ENCODE data around the gene GANAB. TPM values are rescaled to one million over a fixed set of nuclear protein-coding genes. Genes with fewer than 3 reads are reported as not detected.
A peak's percentile ranks its signal among the peaks of the same experiment; 100 is the strongest.

The GANAB gene
- total and polyA plus RNA-seq, 2 of the 13 experiments (the other 11 are each of a cell fraction or from before 2014, with no cell fraction given), result 99.5 to 234 TPM

DNA sequence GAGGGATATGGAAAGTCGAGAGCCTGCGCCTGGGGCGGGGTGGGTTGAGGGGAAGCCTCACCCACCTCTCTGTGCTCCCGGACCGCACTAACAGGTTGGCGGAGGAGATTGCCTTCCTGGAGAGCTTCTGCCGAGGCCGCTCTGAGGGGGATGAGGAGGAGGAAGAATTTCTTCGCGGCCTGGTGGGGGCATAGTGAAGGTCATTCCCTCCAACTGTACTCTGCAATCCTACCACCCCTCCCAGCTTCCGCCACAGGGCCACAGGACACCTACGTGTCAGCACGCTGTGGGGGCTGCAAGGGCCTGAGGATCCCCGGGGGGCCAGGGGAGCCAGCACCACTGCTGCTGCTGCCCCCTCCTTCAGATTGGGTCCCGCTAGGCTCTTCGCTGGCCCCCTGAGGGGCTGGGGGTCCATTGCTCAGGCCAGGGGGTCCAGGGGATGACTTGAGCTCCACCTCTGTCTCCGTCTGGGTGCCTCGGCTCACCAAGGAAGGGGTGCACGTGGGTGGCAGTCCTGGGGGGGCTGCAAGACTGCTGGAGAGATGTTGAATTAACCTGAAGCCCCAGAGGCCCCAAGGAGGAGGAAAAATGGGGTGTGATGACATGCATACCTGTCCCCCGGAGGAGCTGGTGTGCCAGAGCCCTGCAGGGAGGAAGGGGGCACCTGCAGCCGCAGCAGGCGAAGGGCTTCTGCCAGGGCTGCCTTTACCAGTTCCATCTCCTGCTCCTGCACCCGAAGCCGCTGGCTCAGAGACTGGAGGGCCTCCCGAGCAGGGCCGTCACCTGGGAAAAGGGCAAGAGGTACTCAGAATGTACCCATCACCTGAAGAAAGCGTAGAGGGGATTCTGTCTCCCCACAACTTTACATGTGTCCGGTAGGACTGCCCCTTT, 35.4 kb downstream of the GANAB start (continued):
- TF ChIP-seq ZFP91 (CRISPR knock-in tag; IDR thresholded peaks at IDR 0.05; ENCODE audit: borderline replicate concordance) (0 out of 2 replicates have a peak, but pooled peaks have one; percentile 13), NR2F2 (IDR thresholded peaks at IDR 0.05; ENCODE audit: borderline replicate concordance, low read depth) (no peak), ZBTB38 (CRISPR knock-in tag; IDR thresholded peaks at IDR 0.05) (0 out of 2 replicates have a peak, but pooled peaks have one; percentile 32), TCF12 (IDR thresholded peaks at IDR 0.05) (no peak), TCF12 (CRISPR knock-in tag; IDR thresholded peaks at IDR 0.05) (0 out of 2 replicates have a peak, but pooled peaks have one; percentile 22), KDM4B (CRISPR knock-in tag; IDR thresholded peaks at IDR 0.05) (no peak), ZBTB33 (CRISPR knock-in tag; IDR thresholded peaks at IDR 0.05) (peak; percentile 90)

GRCh38 chr11:62610403-62610802, 36.0 kb downstream of the GANAB start:
- no peaks in the 10 kb centered on the region for H3K9me3 ChIP-seq (ENCODE audit: low read length)
- 89% methylated on average over 4 of the region's 6 CpGs for WGBS (ENCODE audit: low lambda C conversion rate)
- H4K20me1 ChIP-seq (ENCODE audit: insufficient read depth, low read length), result no peaks in the 10 kb centered on the region
- in situ Hi-C loops (cut with HindIII; ENCODE audit: extremely low pct_ligation_motif_present, low pct_unique_long_range_greater_than_20kb), result no loop called here
- FAIRE-seq, result no peak
- TF ChIP-seq NONO (IDR thresholded peaks at IDR 0.05) (no peak), NONO (CRISPR knock-in tag; conservative IDR thresholded peaks at IDR 0.05) (no peak), ZMYM3 (CRISPR knock-in tag; IDR thresholded peaks at IDR 0.05) (peak; percentile 82), ZMYM4 (CRISPR knock-in tag; IDR thresholded peaks at IDR 0.05) (0 out of 2 replicates have a peak, but pooled peaks have one; percentile 7), MEIS1 (CRISPR knock-in tag; IDR thresholded peaks at IDR 0.05; ENCODE audit: borderline replicate concordance) (no peak), ZNF768 (CRISPR knock-in tag; IDR thresholded peaks at IDR 0.05) (peak; percentile 97)
- peak overlapping the region; percentile 80; the same call in 1 of the 2 replicates for H3K9ac ChIP-seq (ENCODE audit: insufficient read depth, low read depth, low read length)
- ChIA-PET CTCF (ENCODE audit: low intra/inter-chr PET ratio, low total read pairs) (interaction anchor here (0.6 kb wide), 1 partner anchor 49 kb away, joined by 3 read pairs; no protein-coding TSS in a partner anchor), POLR2A (interaction anchor here (1.5 to 4.0 kb wide), 7 partner anchors 9 to 55 kb away, joined by 5 to 39 read pairs (median 20); partner anchors contain the start of genes B3GAT3, C11orf98, CSKMT and EEF1G)
- no peak for ATAC-seq
- H3K79me2 ChIP-seq (ENCODE audit: insufficient read depth, low read length), result peaks cover 2% of the 10 kb centered on the region
- no TSS peak for BruUV-seq (replicated peaks)
- peak overlapping the region; percentile 96; the same call in 1 of the 2 replicates for H3K4me2 ChIP-seq (ENCODE audit: low read depth, low read length)
- no peak for DNase-seq (ENCODE audit: low spot score)
- no peak overlapping the region for H3K27ac ChIP-seq (ENCODE audit: extremely low read length, insufficient read depth, low read length)
- H3K36me3 ChIP-seq (replicated peaks in 1 of 2; ENCODE audit: control insufficient read depth in 1 of 2, insufficient read depth in 2 of 2, low read length in 2 of 2), result no peaks in the 10 kb centered on the region; a peak in 2 of 5 replicates
- H3K4me1 ChIP-seq (ENCODE audit: insufficient read depth, low read length), result peaks cover 61% of the 10 kb centered on the region
- H3K27me3 ChIP-seq (ENCODE audit: control insufficient read depth in 1 of 2, insufficient read depth in 2 of 2, low read length in 2 of 2), result no peaks in the 10 kb centered on the region; a peak in 1 of 5 replicates
- intact Hi-C loops (cut with micrococcal nuclease; ENCODE audit: unreplicated experiment), result loop anchor here (5.0 kb wide), 1 partner anchor 42 kb away; the partner anchor contains the start of gene INTS5
- H2AFZ ChIP-seq (ENCODE audit: low read length), result no peak overlapping the region
- no peak overlapping the region for H3K4me3 ChIP-seq (replicated peaks in 1 of 3; ENCODE audit: insufficient read depth in 1 of 3, low read depth in 2 of 3, low read length in 3 of 3)
